ENCODE data around the gene ADAM33. TPM values are rescaled to one million over a fixed set of nuclear protein-coding genes. Genes with fewer than 3 reads are reported as not detected.
A peak's percentile ranks its signal among the peaks of the same experiment; 100 is the strongest.

Gene ADAM33, protein sequence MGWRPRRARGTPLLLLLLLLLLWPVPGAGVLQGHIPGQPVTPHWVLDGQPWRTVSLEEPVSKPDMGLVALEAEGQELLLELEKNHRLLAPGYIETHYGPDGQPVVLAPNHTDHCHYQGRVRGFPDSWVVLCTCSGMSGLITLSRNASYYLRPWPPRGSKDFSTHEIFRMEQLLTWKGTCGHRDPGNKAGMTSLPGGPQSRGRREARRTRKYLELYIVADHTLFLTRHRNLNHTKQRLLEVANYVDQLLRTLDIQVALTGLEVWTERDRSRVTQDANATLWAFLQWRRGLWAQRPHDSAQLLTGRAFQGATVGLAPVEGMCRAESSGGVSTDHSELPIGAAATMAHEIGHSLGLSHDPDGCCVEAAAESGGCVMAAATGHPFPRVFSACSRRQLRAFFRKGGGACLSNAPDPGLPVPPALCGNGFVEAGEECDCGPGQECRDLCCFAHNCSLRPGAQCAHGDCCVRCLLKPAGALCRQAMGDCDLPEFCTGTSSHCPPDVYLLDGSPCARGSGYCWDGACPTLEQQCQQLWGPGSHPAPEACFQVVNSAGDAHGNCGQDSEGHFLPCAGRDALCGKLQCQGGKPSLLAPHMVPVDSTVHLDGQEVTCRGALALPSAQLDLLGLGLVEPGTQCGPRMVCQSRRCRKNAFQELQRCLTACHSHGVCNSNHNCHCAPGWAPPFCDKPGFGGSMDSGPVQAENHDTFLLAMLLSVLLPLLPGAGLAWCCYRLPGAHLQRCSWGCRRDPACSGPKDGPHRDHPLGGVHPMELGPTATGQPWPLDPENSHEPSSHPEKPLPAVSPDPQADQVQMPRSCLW
- total RNA-seq, result 10 to 100 TPM in 3 of 6 donors, 1 to 10 TPM in 3; 2.3 to 26.2 (median 10.5) TPM

DNA sequence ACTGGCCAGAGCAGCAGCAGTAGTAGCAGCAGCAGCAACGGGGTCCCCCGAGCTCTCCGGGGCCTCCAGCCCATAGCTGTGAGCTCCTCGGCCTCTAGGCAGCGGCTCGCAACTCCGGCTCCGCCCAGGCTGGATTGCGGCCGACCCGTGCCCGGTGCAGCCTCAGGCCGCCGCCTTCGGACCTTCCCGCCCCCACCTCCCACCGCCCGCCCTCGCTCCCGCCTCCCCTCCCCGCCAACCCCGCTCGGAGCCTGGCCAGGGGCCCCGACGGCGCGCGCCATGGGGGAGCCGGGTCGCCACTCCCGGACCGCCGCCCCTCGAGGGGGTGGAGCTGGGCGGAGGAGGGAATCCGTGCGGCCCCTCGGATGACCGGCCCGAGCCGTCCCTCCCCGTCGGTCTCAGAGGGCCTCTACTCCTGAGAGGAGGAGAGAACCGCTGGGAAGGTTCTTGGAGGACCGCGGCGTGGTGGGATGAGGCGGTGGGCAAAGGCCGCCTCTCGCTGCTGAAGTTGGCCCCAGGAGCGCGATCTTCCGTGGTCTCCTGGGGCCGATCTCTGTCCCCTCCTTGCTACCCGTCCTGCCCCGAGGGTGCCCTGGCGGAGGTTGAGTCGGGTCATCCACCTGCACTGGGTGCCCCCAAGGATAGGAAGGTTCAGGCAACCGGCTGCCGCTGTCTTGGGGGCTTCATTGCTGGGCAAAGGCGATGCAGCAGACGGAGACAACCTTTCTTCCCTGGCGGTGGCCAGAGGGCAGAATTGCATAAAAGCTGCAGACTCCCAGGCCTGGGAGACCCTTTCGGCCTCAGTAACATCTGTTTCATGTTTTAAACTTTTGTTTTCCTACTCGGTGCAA is at the start of gene ADAM33:
Gene ADAM33, minus strand, starts transcription at position 80 of the 851 bp plus-strand sequence. Its CDS starts 6 bp downstream, at position 74.
- H3K27ac ChIP-seq, result peak within 1 kb of the TSS in 3 of 4 donors; percentile 19 to 72 (median 65)
- DNase-seq (peak in 1 of 2 donors; percentile 89), ATAC-seq (ENCODE audit: low FRiP score in 2 of 2) (peak in 1 of 2 donors; percentile 69)
- H3K27me3 ChIP-seq, result peaks cover 0 to 15% (median 5%) of the 10 kb centered on the region in 4 donors
- no peak for TF ChIP-seq EP300 (IDR thresholded peaks at IDR 0.05)
- TF ChIP-seq POLR2AphosphoS5 (IDR thresholded peaks at IDR 0.05), result no peak
- no peak for TF ChIP-seq POLR2A (IDR thresholded peaks at IDR 0.05)
- TF ChIP-seq, protein P1, sequence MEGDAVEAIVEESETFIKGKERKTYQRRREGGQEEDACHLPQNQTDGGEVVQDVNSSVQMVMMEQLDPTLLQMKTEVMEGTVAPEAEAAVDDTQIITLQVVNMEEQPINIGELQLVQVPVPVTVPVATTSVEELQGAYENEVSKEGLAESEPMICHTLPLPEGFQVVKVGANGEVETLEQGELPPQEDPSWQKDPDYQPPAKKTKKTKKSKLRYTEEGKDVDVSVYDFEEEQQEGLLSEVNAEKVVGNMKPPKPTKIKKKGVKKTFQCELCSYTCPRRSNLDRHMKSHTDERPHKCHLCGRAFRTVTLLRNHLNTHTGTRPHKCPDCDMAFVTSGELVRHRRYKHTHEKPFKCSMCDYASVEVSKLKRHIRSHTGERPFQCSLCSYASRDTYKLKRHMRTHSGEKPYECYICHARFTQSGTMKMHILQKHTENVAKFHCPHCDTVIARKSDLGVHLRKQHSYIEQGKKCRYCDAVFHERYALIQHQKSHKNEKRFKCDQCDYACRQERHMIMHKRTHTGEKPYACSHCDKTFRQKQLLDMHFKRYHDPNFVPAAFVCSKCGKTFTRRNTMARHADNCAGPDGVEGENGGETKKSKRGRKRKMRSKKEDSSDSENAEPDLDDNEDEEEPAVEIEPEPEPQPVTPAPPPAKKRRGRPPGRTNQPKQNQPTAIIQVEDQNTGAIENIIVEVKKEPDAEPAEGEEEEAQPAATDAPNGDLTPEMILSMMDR (IDR thresholded peaks at IDR 0.05), result no peak
- peaks cover 13 to 20% (median 18%) of the 10 kb centered on the region in 4 donors for H3K4me1 ChIP-seq
- H3K36me3 ChIP-seq, result no peaks in the 10 kb centered on the region
- WGBS, 2 donors, result 11 to 39% methylated on average over 7 to 39 of the region's 65 CpGs
- no peaks in the 10 kb centered on the region for H3K9me3 ChIP-seq
- H3K4me3 ChIP-seq, result peak within 1 kb of the TSS; percentile 10 to 48 (median 40)

DNA sequence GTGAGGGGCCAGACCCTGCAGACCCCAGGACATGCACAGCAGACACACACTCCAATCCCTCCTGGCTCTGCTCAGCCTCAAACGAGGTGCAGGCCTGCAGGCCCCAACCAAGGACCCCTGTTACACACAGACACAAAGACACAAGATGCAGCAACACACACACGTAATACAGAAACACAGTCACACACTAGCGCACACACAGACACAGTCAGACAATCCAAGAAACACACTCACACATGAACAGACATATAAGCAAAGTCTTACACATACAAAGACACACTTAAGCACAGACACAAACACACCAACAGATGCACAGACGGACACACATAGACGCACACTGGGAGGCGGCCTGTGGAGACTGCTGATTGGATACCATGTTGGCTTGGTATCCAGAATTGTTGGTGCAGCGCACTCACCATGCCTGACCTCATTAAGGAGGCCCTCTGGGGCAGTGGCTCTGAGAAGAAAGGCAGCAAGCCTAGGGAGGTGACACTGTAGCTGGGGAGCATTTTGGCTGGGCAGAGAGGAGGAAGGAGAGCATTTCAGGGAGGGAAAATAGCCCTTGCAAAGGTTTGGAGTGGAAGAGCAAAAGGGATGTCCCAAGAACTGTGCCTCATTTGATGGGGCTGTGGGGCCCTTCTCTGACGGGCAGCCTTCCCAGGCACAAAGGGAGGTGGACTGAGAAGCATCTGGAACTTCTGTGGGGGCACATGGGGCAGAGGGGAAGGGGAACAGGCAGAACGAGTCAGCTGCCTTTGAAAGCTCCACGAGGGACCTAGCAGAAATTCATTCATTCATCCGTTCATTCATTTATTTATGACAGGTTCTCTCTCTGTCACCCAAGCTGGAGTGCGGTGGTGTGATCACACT is 49.2 kb upstream of the ADAM33 start:
- Histone ChIP-seq H3K27ac (peak overlapping the region; percentile 35 to 89 (median 81)), H3K4me1 (peaks cover 37 to 62% (median 45%) of the 10 kb centered on the region in 4 donors), H3K36me3 (peaks cover 0 to 2% (median 0%) of the 10 kb centered on the region in 4 donors), H3K4me3 (no peak overlapping the region), H3K9me3 (no peaks in the 10 kb centered on the region), H3K27me3 (peaks cover 0 to 13% (median 2%) of the 10 kb centered on the region in 4 donors)
- ATAC-seq (ENCODE audit: low FRiP score in 2 of 2), result no peak
- TF ChIP-seq EP300 (IDR thresholded peaks at IDR 0.05), result no peak
- TF ChIP-seq, protein P1 (IDR thresholded peaks at IDR 0.05), result no peak
- no peak for TF ChIP-seq POLR2AphosphoS5 (IDR thresholded peaks at IDR 0.05)
- TF ChIP-seq POLR2A (IDR thresholded peaks at IDR 0.05), result no peak
- DNase-seq, result no peak
- 83 to 87% methylated on average over 11 to 12 of the region's 12 CpGs for WGBS, 2 donors

GRCh38 chr20:3729811-3730540 is 48.2 kb upstream of the ADAM33 start:
- peak in 1 of 4 donors; percentile 10 for TF ChIP-seq EP300 (IDR thresholded peaks at IDR 0.05)
- TF ChIP-seq, protein P1 (IDR thresholded peaks at IDR 0.05), result no peak
- TF ChIP-seq POLR2AphosphoS5 (IDR thresholded peaks at IDR 0.05), result peak in 1 of 2 donors; percentile 30
- TF ChIP-seq POLR2A (IDR thresholded peaks at IDR 0.05), result no peak
- Histone ChIP-seq H3K4me3 (no peak overlapping the region), H3K27ac (peak overlapping the region; percentile 48 to 89 (median 59)), H3K9me3 (no peaks in the 10 kb centered on the region), H3K27me3 (peaks cover 0 to 13% (median 2%) of the 10 kb centered on the region in 4 donors), H3K4me1 (peaks cover 26 to 52% (median 39%) of the 10 kb centered on the region in 4 donors), H3K36me3 (no peaks in the 10 kb centered on the region)
- 54 to 65% methylated on average over 7 to 8 of the region's 8 CpGs for WGBS, 2 donors
- no peak for DNase-seq
- ATAC-seq (ENCODE audit: low FRiP score in 2 of 2), result peak in 1 of 2 donors; percentile 5

All from upper lobe of left lung (tissue), 6 donors.